ENCODE measurements around the gene ICAM1.

ICAM1 gene

DNA sequence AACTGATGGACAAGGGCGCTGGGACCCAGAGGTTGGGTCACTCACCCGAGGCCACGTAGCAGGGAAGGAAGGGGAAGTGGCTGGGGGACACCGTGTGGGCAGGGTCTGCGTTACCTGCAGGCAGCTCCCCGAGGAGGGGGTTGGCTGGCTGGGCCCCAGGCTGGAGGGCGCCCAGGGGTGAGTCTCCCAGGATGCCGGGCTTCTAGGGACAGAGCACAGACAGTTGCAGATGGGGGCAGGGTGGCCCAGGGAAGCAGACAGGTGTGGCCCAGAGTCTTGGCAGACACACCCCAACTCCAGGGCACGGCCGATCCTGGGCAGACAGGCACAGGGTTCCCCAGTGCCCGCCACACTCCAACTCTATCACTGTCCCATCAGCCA is 50.5 kb downstream of the ICAM1 start:
- no peak overlapping the region for H3K9ac ChIP-seq (ENCODE audit: low read length)
- H3K9me3 ChIP-seq (ENCODE audit: control insufficient read depth, low read length): no peaks in the 10 kb centered on the region
- no peak for DNase-seq (ENCODE audit: low read depth)
- no peaks in the 10 kb centered on the region for H3K4me1 ChIP-seq (ENCODE audit: control insufficient read depth, insufficient read depth, low read length)
- peaks cover 70% of the 10 kb centered on the region for H3K36me3 ChIP-seq (ENCODE audit: control insufficient read depth, insufficient read depth, low read length, severe bottlenecking)
- no peak overlapping the region for H3K4me3 ChIP-seq (ENCODE audit: low read length)
- H3K27me3 ChIP-seq (replicated peaks; ENCODE audit: control insufficient read depth, insufficient read depth, low read length): no peaks in the 10 kb centered on the region

- H3K9ac ChIP-seq (ENCODE audit: low read length): no peak overlapping the region
- DNase-seq (ENCODE audit: low read depth): no peak
- H3K9me3 ChIP-seq (ENCODE audit: control insufficient read depth, low read length): no peaks in the 10 kb centered on the region
- H3K4me3 ChIP-seq (ENCODE audit: low read length): no peak overlapping the region
- H3K36me3 ChIP-seq (ENCODE audit: control insufficient read depth, insufficient read depth, low read length, severe bottlenecking): peaks cover 73% of the 10 kb centered on the region
- H3K27me3 ChIP-seq (replicated peaks; ENCODE audit: control insufficient read depth, insufficient read depth, low read length): no peaks in the 10 kb centered on the region
- H3K4me1 ChIP-seq (ENCODE audit: control insufficient read depth, insufficient read depth, low read length): no peaks in the 10 kb centered on the region
Observed at GRCh38 chr19:10321874-10322835, 51.2 kb downstream of the ICAM1 start.

GRCh38 chr19:10325732-10326131 is 54.8 kb downstream of the ICAM1 start:
- Histone ChIP-seq H3K36me3 (ENCODE audit: control insufficient read depth, insufficient read depth, low read length, severe bottlenecking) (peaks cover 82% of the 10 kb centered on the region), H3K27me3 (replicated peaks; ENCODE audit: control insufficient read depth, insufficient read depth, low read length) (no peaks in the 10 kb centered on the region), H3K9me3 (ENCODE audit: control insufficient read depth, low read length) (no peaks in the 10 kb centered on the region), H3K9ac (ENCODE audit: low read length) (no peak overlapping the region), H3K4me1 (ENCODE audit: control insufficient read depth, insufficient read depth, low read length) (no peaks in the 10 kb centered on the region), H3K4me3 (ENCODE audit: low read length) (no peak overlapping the region)
- no peak for DNase-seq (ENCODE audit: low read depth)

GRCh38 chr19:10327793-10328192 is 56.9 kb downstream of the ICAM1 start:
- Histone ChIP-seq H3K4me3 (ENCODE audit: low read length) (no peak overlapping the region), H3K27me3 (replicated peaks; ENCODE audit: control insufficient read depth, insufficient read depth, low read length) (no peaks in the 10 kb centered on the region), H3K9me3 (ENCODE audit: control insufficient read depth, low read length) (no peaks in the 10 kb centered on the region), H3K4me1 (ENCODE audit: control insufficient read depth, insufficient read depth, low read length) (peaks cover 11% of the 10 kb centered on the region), H3K36me3 (ENCODE audit: control insufficient read depth, insufficient read depth, low read length, severe bottlenecking) (peaks cover 67% of the 10 kb centered on the region), H3K9ac (ENCODE audit: low read length) (no peak overlapping the region)
- no peak for DNase-seq (ENCODE audit: low read depth)

DNA sequence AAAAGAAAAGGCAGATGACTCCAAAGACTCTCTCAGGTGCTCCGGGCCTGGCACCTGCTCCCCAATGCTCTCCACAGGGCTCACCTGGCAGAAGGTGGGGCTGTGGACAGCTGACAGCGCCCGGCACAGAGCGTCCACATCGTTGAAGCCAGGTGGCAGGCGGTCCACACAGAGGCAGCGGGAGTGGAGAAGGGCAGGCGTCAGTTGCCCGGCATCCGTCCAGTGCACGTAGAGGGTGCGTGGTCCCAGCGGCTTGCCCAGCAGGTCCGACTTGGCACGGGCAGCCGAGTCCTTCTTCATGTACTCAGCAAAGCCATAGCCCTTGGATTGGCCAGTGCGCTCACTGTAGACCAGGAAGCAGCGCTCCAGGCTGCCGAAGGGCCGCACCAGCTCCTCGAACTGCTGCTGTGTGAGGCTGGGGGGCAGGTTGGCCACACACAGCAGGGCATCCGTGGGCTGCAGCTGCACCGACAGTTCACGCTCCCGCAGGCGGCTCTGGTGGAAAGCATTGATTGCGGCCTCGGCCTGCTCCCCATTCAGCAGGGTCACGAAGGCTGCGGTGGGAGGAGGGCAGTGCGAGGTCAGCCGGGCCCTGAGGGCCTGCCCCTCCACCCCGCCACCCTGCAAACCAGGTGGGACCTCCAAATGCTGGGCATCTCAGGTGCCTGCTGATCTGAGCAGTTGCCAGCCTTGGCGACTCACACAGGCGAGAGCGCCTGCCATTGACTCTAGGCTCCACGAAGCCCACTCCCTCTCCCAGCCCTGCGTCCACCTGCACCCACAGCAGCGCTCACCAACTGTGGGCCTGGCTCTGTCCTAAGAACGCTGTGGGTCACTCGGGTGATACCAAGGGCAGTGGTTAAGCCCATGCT is 57.9 kb downstream of the ICAM1 start:
- DNase-seq (ENCODE audit: low read depth): no peak
- no peaks in the 10 kb centered on the region for H3K27me3 ChIP-seq (replicated peaks; ENCODE audit: control insufficient read depth, insufficient read depth, low read length)
- H3K36me3 ChIP-seq (ENCODE audit: control insufficient read depth, insufficient read depth, low read length, severe bottlenecking): peaks cover 57% of the 10 kb centered on the region
- H3K4me1 ChIP-seq (ENCODE audit: control insufficient read depth, insufficient read depth, low read length): peaks cover 11% of the 10 kb centered on the region
- H3K4me3 ChIP-seq (ENCODE audit: low read length): no peak overlapping the region
- H3K9me3 ChIP-seq (ENCODE audit: control insufficient read depth, low read length): no peaks in the 10 kb centered on the region
- no peak overlapping the region for H3K9ac ChIP-seq (ENCODE audit: low read length)

DNA sequence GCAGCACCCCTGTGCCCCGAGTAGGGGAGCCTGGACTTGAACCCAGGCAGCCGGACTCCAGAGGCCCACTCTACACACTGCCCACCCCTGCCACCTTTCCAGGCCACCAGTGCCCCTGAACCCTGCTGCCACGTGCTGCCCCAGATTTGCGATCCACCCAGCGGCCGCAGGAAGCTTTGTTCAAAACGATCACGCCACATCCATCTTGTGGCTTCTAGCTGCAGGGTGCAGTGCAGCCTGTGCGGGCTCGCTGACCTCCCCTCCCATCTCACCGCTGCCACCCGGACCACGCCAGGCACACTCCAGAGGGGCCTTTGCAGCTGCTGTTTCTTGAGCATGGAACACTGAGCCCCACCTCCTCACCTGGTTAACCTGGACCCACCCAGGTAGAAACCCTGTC is 58.6 kb downstream of the ICAM1 start:
- peaks cover 50% of the 10 kb centered on the region for H3K36me3 ChIP-seq (ENCODE audit: control insufficient read depth, insufficient read depth, low read length, severe bottlenecking)
- H3K4me3 ChIP-seq (ENCODE audit: low read length): no peak overlapping the region
- no peak for DNase-seq (ENCODE audit: low read depth)
- no peaks in the 10 kb centered on the region for H3K27me3 ChIP-seq (replicated peaks; ENCODE audit: control insufficient read depth, insufficient read depth, low read length)
- H3K4me1 ChIP-seq (ENCODE audit: control insufficient read depth, insufficient read depth, low read length): peaks cover 11% of the 10 kb centered on the region
- no peak overlapping the region for H3K9ac ChIP-seq (ENCODE audit: low read length)
- H3K9me3 ChIP-seq (ENCODE audit: control insufficient read depth, low read length): no peaks in the 10 kb centered on the region

DNA sequence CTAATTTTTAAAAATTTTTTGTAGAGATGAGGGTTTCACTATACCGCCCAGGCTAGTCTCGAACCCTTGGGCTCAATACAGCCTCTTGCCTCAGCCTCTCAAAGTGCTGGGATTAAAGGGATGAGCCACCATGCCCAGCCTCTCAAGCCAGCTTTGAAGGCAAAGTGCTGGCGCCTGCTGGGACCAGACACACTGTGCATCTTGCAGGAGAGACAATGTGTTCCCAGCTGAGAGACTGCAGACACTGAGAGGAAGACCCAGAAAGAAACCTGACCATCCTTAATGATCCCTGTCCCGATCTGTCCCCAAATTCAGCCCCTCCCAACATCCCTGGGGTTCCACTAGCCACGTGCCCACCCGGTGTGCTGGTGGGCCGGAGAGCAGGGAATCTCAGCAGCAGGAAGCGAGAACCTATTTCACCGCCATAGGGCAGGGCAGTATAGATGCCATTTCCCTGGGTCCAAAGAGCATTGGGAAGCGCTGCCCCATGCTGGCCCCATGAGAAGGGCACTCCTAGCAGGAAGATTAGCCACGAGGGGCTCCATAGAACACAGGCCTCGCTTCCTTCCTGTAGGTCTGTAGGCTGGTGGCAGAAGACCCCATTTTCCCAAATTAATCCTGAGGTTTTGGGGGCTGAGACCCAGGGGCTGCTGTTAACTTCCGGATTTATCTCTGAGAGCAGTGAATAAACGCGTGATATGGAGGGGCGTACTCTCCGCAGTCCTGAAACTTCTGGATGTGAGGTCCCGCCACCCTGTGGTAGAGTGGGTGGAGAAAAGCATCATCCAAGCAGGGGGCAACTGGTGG is 61.4 kb downstream of the ICAM1 start:
- Histone ChIP-seq H3K9ac (ENCODE audit: low read length) (peak overlapping the region; percentile 91), H3K4me1 (ENCODE audit: control insufficient read depth, insufficient read depth, low read length) (peaks cover 11% of the 10 kb centered on the region), H3K4me3 (ENCODE audit: low read length) (peak overlapping the region; percentile 88), H3K27me3 (replicated peaks; ENCODE audit: control insufficient read depth, insufficient read depth, low read length) (no peaks in the 10 kb centered on the region), H3K9me3 (ENCODE audit: control insufficient read depth, low read length) (no peaks in the 10 kb centered on the region), H3K36me3 (ENCODE audit: control insufficient read depth, insufficient read depth, low read length, severe bottlenecking) (peaks cover 30% of the 10 kb centered on the region)
- DNase-seq (ENCODE audit: low read depth): peak; percentile 3

GRCh38 chr19:10332965-10333757 is 62.2 kb downstream of the ICAM1 start, which contains the start of gene RAVER1:
TSS of gene RAVER1 (minus strand) at chr19:10333529. CDS start at chr19:10333507, 22 bp downstream.
- Histone ChIP-seq H3K4me3 (ENCODE audit: low read length) (peak within 1 kb of the TSS; percentile 88), H3K27me3 (replicated peaks; ENCODE audit: control insufficient read depth, insufficient read depth, low read length) (no peaks in the 10 kb centered on the region), H3K4me1 (ENCODE audit: control insufficient read depth, insufficient read depth, low read length) (peaks cover 11% of the 10 kb centered on the region), H3K9me3 (ENCODE audit: control insufficient read depth, low read length) (no peaks in the 10 kb centered on the region), H3K36me3 (ENCODE audit: control insufficient read depth, insufficient read depth, low read length, severe bottlenecking) (peaks cover 22% of the 10 kb centered on the region), H3K9ac (ENCODE audit: low read length) (peak within 1 kb of the TSS; percentile 91)
- DNase-seq (ENCODE audit: low read depth): peak; percentile 99

- peak overlapping the region; percentile 87 for H3K9ac ChIP-seq (ENCODE audit: low read length)
- DNase-seq (ENCODE audit: low read depth): peak; percentile 23
- peaks cover 11% of the 10 kb centered on the region for H3K4me1 ChIP-seq (ENCODE audit: control insufficient read depth, insufficient read depth, low read length)
- H3K36me3 ChIP-seq (ENCODE audit: control insufficient read depth, insufficient read depth, low read length, severe bottlenecking): peaks cover 14% of the 10 kb centered on the region
- H3K9me3 ChIP-seq (ENCODE audit: control insufficient read depth, low read length): no peaks in the 10 kb centered on the region
- H3K4me3 ChIP-seq (ENCODE audit: low read length): peak overlapping the region; percentile 88
- H3K27me3 ChIP-seq (replicated peaks; ENCODE audit: control insufficient read depth, insufficient read depth, low read length): no peaks in the 10 kb centered on the region
Observed at GRCh38 chr19:10333758-10334587, 63.1 kb downstream of the ICAM1 start.

Data from adipocyte (in vitro differentiated cells).